ENCODE data around the gene ZC3H12A. TPM values are rescaled to one million over a fixed set of nuclear protein-coding genes. Genes with fewer than 3 reads are reported as not detected.

ZC3H12A gene
- 11.5 TPM for polyA plus RNA-seq (2013, experiment 1 of 2; ENCODE audit: insufficient read length)
- 11.7 TPM for polyA plus RNA-seq (2013, experiment 2 of 2; ENCODE audit: insufficient read length)

- peak; percentile 89 for DNase-seq
Observed at GRCh38 chr1:37474046-37474696, at the start of gene ZC3H12A. TSS of gene ZC3H12A (plus strand) at chr1:37474580. CDS start at chr1:37475497, 917 bp downstream.

- no peak for DNase-seq
Observed at GRCh38 chr1:37425221-37425620, 49.2 kb upstream of the ZC3H12A start.

GRCh38 chr1:37429029-37429428, 45.4 kb upstream of the ZC3H12A start:
- no peak for DNase-seq

GRCh38 chr1:37430103-37430985, 44.0 kb upstream of the ZC3H12A start:
- no peak for DNase-seq

GRCh38 chr1:37432716-37433115, 41.7 kb upstream of the ZC3H12A start:
- DNase-seq, result no peak

- DNase-seq, result no peak
Observed at GRCh38 chr1:37433171-37433570, 41.2 kb upstream of the ZC3H12A start.

GRCh38 chr1:37434292-37435225, 39.8 kb upstream of the ZC3H12A start:
- peak; percentile 27 for DNase-seq

GRCh38 chr1:37437087-37437486, 37.3 kb upstream of the ZC3H12A start:
- DNase-seq, result no peak

- no peak for DNase-seq
Observed at GRCh38 chr1:37438037-37438868, 36.1 kb upstream of the ZC3H12A start.

- no peak for DNase-seq
Observed at GRCh38 chr1:37438869-37439343, 35.5 kb upstream of the ZC3H12A start.

GRCh38 chr1:37439349-37439995, 34.9 kb upstream of the ZC3H12A start:
- no peak for DNase-seq

- no peak for DNase-seq
Observed at GRCh38 chr1:37441490-37441889, 32.9 kb upstream of the ZC3H12A start.

- DNase-seq, result no peak
Observed at GRCh38 chr1:37442139-37442538, 32.2 kb upstream of the ZC3H12A start.

GRCh38 chr1:37442644-37443043, 31.7 kb upstream of the ZC3H12A start:
- no peak for DNase-seq

- DNase-seq, result no peak
Observed at GRCh38 chr1:37446874-37447273, 27.5 kb upstream of the ZC3H12A start.

- no peak for DNase-seq
Observed at GRCh38 chr1:37448185-37448584, 26.2 kb upstream of the ZC3H12A start.

- DNase-seq, result peak; percentile 9
Observed at GRCh38 chr1:37448691-37449417, 25.5 kb upstream of the ZC3H12A start.

GRCh38 chr1:37449936-37450335, 24.4 kb upstream of the ZC3H12A start:
- no peak for DNase-seq

GRCh38 chr1:37452416-37452815, 22.0 kb upstream of the ZC3H12A start:
- DNase-seq, result no peak

GRCh38 chr1:37453647-37454046, 20.7 kb upstream of the ZC3H12A start:
- DNase-seq, result no peak
